CD14-positive monocyte (primary cell): ENCODE results near the gene ANKRD10. TPM values are rescaled to one million over a fixed set of nuclear protein-coding genes. Genes with fewer than 3 reads are reported as not detected.

ENCODE experiments used
- DNase-seq, 3 donors: peaks; one replicate each; pipeline ENCODE4 v3.0.0-alpha.2; 2011 to 2022
- H2AFZ ChIP-seq: 2 replicates; pipeline ENCODE4 v1.6.0; 2012; ENCODE audit warnings: mild to moderate bottlenecking, low read depth, low read length, inconsistent platforms; ENCODE audit not compliant: insufficient read depth, poor library complexity, severe bottlenecking
- H3K27ac ChIP-seq, 2 donors: 1 replicate in 1 of 2; 2 replicates in 1 of 2; pipeline ENCODE4 v1.5.1; 2012 to 2013; ENCODE audit warnings: low read length in 2 of 2, control low read depth in 1 of 2, inconsistent platforms in 1 of 2, low read depth in 1 of 2, mild to moderate bottlenecking in 1 of 2
- H3K27me3 ChIP-seq, 2 donors: one replicate each; pipeline versions ENCODE4 v1.6.0 to v1.6.1; 2011 to 2013; ENCODE audit warnings: low read length in 2 of 2; ENCODE audit not compliant: control insufficient read depth in 2 of 2, insufficient read depth in 2 of 2
- H3K36me3 ChIP-seq, 2 donors: replicated peaks in 1 of 2; 1 replicate in 1 of 2; 2 replicates in 1 of 2; pipeline versions ENCODE4 v1.5.1 to v1.6.1; 2012 to 2013; ENCODE audit warnings: low read length in 2 of 2, control low read depth in 1 of 2, inconsistent platforms in 1 of 2, mild to moderate bottlenecking in 1 of 2; ENCODE audit not compliant: insufficient read depth in 2 of 2, control insufficient read depth in 1 of 2
- H3K4me1 ChIP-seq, 2 donors: 1 replicate in 1 of 2; 2 replicates in 1 of 2; pipeline versions ENCODE4 v1.5.1 to v1.6.1; 2012 to 2013; ENCODE audit warnings: low read length in 2 of 2, control low read depth in 1 of 2, inconsistent platforms in 1 of 2, mild to moderate bottlenecking in 1 of 2, moderate library complexity in 1 of 2; ENCODE audit not compliant: insufficient read depth in 2 of 2, control insufficient read depth in 1 of 2
- H3K4me2 ChIP-seq: replicated peaks from 2 replicates; pipeline ENCODE3; 2012; ENCODE audit warnings: low read length, moderate library complexity, mild to moderate bottlenecking; ENCODE audit not compliant: poor library complexity, severe bottlenecking; ENCODE audit errors: extremely low read depth
- H3K4me3 ChIP-seq, 3 experiments: fragments of 200-600 bp in 1 of 3; sonication (generic) in 1 of 3; replicated peaks in 1 of 3; 1 replicate in 2 of 3; 2 replicates in 1 of 3; pipeline ENCODE4 v1.5.1; 2011 to 2013; ENCODE audit warnings: low read length in 3 of 3, mild to moderate bottlenecking in 3 of 3, control low read depth in 2 of 3, low read depth in 2 of 3, inconsistent platforms in 1 of 3, moderate library complexity in 1 of 3
- H3K79me2 ChIP-seq: 2 replicates; pipeline ENCODE4 v1.6.0; 2012; ENCODE audit warnings: mild to moderate bottlenecking, control low read depth, inconsistent platforms, low read length, moderate library complexity; ENCODE audit not compliant: insufficient read depth
- H3K9ac ChIP-seq: 2 replicates; pipeline ENCODE4 v1.6.0; 2017; ENCODE audit warnings: low read length, mild to moderate bottlenecking; ENCODE audit not compliant: insufficient read depth, poor library complexity, severe bottlenecking
- H3K9me3 ChIP-seq, 2 donors: replicated peaks in 1 of 2; 1 replicate in 1 of 2; 2 replicates in 1 of 2; pipeline versions ENCODE4 v1.5.1 to v1.6.1; 2012 to 2013; ENCODE audit warnings: low read length in 2 of 2, control low read depth in 1 of 2; ENCODE audit not compliant: control insufficient read depth in 1 of 2, insufficient read depth in 1 of 2
- H4K20me1 ChIP-seq: 2 replicates; pipeline ENCODE4 v1.6.0; 2012; ENCODE audit warnings: mild to moderate bottlenecking, low read length, control low read depth, moderate library complexity; ENCODE audit not compliant: insufficient read depth
- H3K27ac Mint-ChIP-seq, 7 donors: one replicate each; pipeline ENCODE4 v1.8.0; 2020; ENCODE audit warnings: mild to moderate bottlenecking in 7 of 7, mixed read lengths in 7 of 7, moderate library complexity in 6 of 7, inconsistent platforms in 2 of 7
- H3K27me3 Mint-ChIP-seq, 3 donors: one replicate each; pipeline ENCODE4 v1.8.0; 2021 to 2022; ENCODE audit warnings: low read depth in 3 of 3, mild to moderate bottlenecking in 3 of 3, mixed read lengths in 3 of 3, moderate library complexity in 3 of 3, inconsistent platforms in 1 of 3
- H3K36me3 Mint-ChIP-seq, 2 donors: one replicate each; pipeline ENCODE4 v1.8.0; 2020; ENCODE audit warnings: mixed read lengths in 2 of 2, inconsistent platforms in 1 of 2, mild to moderate bottlenecking in 1 of 2
- H3K4me1 Mint-ChIP-seq: one replicate; pipeline ENCODE4 v1.8.0; 2020; ENCODE audit warnings: mild to moderate bottlenecking, mixed read lengths
- H3K4me3 Mint-ChIP-seq, 2 donors: one replicate each; pipeline ENCODE4 v1.8.0; 2020; ENCODE audit warnings: mild to moderate bottlenecking in 2 of 2, mixed read lengths in 2 of 2, moderate library complexity in 1 of 2
- H3K9me3 Mint-ChIP-seq, 7 donors: one replicate each; pipeline ENCODE4 v1.8.0; 2020 to 2022; ENCODE audit warnings: mixed read lengths in 7 of 7, mild to moderate bottlenecking in 6 of 7, moderate library complexity in 6 of 7, inconsistent platforms in 2 of 7
- CTCF ChIP-seq: fragments of 200-600 bp; IDR thresholded peaks from one replicate; pipeline ENCODE4 v1.8.0; 2022; ENCODE audit warnings: antibody characterized with exemption, mild to moderate bottlenecking
- WGBS: methylation state at CpG from one replicate; pipeline ENCODE4 v1.1.5; 2013; ENCODE audit warnings: missing lambda C conversion rate; ENCODE audit not compliant: insufficient coverage; 5-methylcytosine and 5-hydroxymethylcytosine counted together
- intact Hi-C, 2 donors: fragments of 100-400 bp; cut with micrococcal nuclease; formaldehyde crosslinking; loops; one replicate each; pipeline versions ENCODE4 v1.15.0 to v1.15.1; 2023
- polyA plus RNA-seq, 3 donors: library from polyadenylated mRNA; depleted of rRNA in 1 of 3; unstranded in 2 of 3; stranded (reverse) in 1 of 3; fragments of 300-500 nt in 2 of 3; fragments of >200 nt in 1 of 3; fragmentation: Illumina TruSeq in 2 of 3; gene quantifications; 1 replicate in 2 of 3; 2 replicates in 1 of 3; pipeline ENCODE4 v1.2.3, GENCODE V29; 2012 to 2021

Gene ANKRD10
- polyA plus RNA-seq, 3 donors, result 30.5 to 79.9 (median 37.2) TPM

GRCh38 chr13:110841846-110842245, 73.0 kb downstream of the ANKRD10 start:
- Histone ChIP-seq H3K79me2 (no peaks in the 10 kb centered on the region), H3K4me2 (no peak overlapping the region), H3K4me1 (no peaks in the 10 kb centered on the region), H4K20me1 (no peaks in the 10 kb centered on the region), H3K27ac (no peak overlapping the region), H3K9me3 (peaks cover 0 to 2% of the 10 kb centered on the region in 2 donors), H3K9ac (no peak overlapping the region), H3K27me3 (peaks cover 0 to 3% of the 10 kb centered on the region in 2 donors), H3K36me3 (no peaks in the 10 kb centered on the region), H2AFZ (no peak overlapping the region), H3K4me3 (no peak overlapping the region)
- Mint-ChIP-seq H3K36me3 (no peaks in the 10 kb centered on the region), H3K27me3 (peaks cover 5 to 19% (median 12%) of the 10 kb centered on the region in 3 donors), H3K4me3 (no peak overlapping the region), H3K4me1 (no peaks in the 10 kb centered on the region), H3K9me3 (peaks cover 0 to 21% (median 5%) of the 10 kb centered on the region in 7 donors), H3K27ac (no peak overlapping the region)
- no peak for TF ChIP-seq CTCF
- intact Hi-C loops, result no loop called here
- DNase-seq, result no peak
- WGBS, result 83% methylated on average over 2 of the region's 3 CpGs

GRCh38 chr13:110841406-110841805, 73.5 kb downstream of the ANKRD10 start:
- WGBS, result 95% methylated on average over 2 of the region's 2 CpGs
- H3K9me3 Mint-ChIP-seq, result peaks cover 0 to 21% (median 5%) of the 10 kb centered on the region in 7 donors
- H3K27ac Mint-ChIP-seq, result no peak overlapping the region
- Histone ChIP-seq H3K9me3 (peaks cover 0 to 2% of the 10 kb centered on the region in 2 donors), H3K4me1 (no peaks in the 10 kb centered on the region), H3K27ac (no peak overlapping the region), H3K27me3 (peaks cover 0 to 3% of the 10 kb centered on the region in 2 donors), H3K4me2 (no peak overlapping the region), H3K4me3 (no peak overlapping the region), H3K36me3 (no peaks in the 10 kb centered on the region), H3K9ac (no peak overlapping the region), H2AFZ (no peak overlapping the region), H4K20me1 (no peaks in the 10 kb centered on the region), H3K79me2 (no peaks in the 10 kb centered on the region)
- H3K4me3 Mint-ChIP-seq, result no peak overlapping the region
- TF ChIP-seq CTCF, result no peak
- H3K36me3 Mint-ChIP-seq, result no peaks in the 10 kb centered on the region
- H3K27me3 Mint-ChIP-seq, result peaks cover 5 to 17% (median 12%) of the 10 kb centered on the region in 3 donors
- no peak for DNase-seq
- intact Hi-C loops, result no loop called here
- no peaks in the 10 kb centered on the region for H3K4me1 Mint-ChIP-seq
